IPS-18c (cell line): ENCODE measurements around the gene FHIT.
"Not testable (repeated sequence)": the region's sequence is repeated elsewhere in the genome, so short reads cannot be mapped to it uniquely, and the experiment has no call there.

Experiments used
- H3K4me3 ChIP-seq: 2 replicates; pipeline ENCODE4 v1.7.0; 2013; ENCODE audit warnings: low read depth, mild to moderate bottlenecking, low read length, moderate library complexity; ENCODE audit not compliant: insufficient read depth
- H3K9me3 ChIP-seq: one replicate; pipeline ENCODE4 v1.6.1; 2013; ENCODE audit warnings: mild to moderate bottlenecking, low read length, moderate library complexity; ENCODE audit not compliant: control insufficient read depth, insufficient read depth

The FHIT gene

DNA sequence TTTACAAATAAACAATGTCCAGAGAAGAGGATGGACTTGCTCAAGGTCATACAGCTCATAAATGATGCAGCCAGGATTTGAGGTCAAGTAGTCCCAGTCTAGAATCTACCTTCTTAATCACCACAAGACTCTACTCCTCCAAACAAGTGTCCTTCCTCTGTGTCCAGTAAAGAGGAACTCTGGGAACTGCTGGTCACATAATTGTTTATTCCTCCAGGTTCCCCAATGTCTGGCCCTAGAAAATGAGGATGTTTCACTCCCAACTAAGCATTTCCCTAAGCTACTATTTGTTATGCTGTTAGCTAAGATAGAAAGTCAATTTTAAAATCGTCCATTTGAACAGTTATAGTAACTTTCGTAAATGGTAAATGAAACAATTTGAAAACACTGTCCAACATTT is 192.4 kb downstream of the FHIT start:
- H3K9me3 ChIP-seq = no peaks in the 10 kb centered on the region
- H3K4me3 ChIP-seq = no peak overlapping the region

DNA sequence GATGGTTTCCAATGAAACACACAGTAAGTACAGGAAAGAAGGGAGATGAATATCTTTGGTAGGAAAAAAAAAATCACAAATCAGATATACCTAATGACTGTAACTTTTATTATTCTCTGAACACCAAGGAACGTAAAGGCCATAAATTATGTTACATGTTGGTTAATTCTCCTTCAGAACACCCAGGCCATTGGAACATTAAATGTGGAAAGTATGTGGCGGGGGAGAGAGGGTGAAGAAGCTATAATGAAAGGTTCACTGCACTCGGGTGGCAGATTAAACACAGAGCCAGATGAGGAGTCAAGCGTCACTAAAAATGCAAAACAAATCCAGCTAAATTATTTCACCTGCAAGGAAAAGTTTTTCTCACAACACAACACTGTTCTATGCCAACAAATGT is 193.8 kb downstream of the FHIT start:
- Histone ChIP-seq H3K9me3 (no peaks in the 10 kb centered on the region), H3K4me3 (no peak overlapping the region)

DNA sequence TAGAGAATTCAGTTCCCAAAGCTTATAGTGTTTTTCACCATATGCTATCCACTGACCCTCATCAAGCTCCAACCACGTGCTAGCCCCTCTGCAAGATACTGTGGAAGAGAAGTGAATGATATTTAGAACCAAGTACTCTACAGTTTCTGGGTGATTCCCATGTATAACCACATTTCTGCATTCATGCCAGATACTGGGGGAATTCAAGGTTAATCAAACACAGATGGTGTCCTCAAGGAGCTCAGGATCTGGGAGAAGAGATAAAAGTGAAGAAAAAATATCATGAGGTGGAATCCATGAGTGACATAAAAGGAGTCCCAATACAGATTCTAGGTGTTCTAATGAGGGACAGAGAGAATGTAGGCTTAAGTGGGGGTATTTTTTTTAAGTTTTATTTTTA is 195.8 kb downstream of the FHIT start:
- H3K9me3 ChIP-seq = no peaks in the 10 kb centered on the region
- no peak overlapping the region for H3K4me3 ChIP-seq

DNA sequence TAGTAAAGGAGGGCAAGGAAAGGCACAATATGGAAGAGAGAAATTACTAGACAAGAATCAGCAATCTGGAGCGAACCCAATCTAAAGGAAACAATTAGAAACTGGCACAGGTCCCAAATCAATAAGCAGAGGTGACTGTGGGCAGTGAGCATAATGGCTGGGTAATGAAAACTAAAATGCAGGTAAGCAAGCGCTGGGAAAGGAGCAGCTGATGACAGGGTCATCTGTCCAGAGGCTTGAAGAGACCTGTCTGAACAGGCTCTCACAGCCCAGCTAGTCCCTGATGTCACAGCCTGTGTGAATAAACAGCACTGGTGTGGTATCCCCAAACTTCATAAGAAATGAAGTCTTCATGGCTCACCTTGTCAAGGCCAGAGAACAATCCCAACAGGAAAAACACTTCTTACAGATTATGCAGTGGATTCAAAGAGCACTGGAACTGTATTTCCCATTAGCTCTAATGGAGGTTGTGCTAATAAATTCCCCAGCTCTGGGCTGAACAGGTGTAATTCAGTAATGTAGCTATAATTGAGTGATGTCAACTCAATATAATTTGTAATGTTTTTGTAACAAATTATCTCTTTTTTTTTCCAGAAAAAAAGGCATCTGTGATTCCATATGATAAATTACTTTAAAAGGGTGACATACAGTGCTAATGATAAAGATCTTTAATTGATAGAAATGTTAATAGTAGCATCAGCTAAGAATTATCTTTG is 197.3 kb downstream of the FHIT start:
- Histone ChIP-seq H3K9me3 (no peaks in the 10 kb centered on the region), H3K4me3 (no peak overlapping the region)

DNA sequence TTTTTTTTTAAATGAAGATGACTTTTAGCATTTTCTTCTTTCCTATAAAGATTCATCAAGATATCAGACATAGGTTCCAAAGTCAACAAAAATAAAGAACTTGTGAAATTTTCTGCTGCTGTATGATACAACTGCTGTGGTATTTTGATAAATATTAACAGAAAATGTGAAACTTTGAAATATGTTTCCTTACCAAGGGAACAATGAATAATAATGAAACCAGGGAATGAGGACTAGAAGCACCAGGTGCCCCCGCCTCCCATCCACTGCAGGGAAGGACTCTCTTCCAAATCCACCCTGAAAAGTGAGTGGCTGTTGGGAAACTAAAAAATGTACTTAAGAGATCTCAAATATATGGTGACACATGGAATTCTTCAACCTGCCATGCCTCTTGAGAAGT is 198.4 kb downstream of the FHIT start:
- no peak overlapping the region for H3K4me3 ChIP-seq
- H3K9me3 ChIP-seq = no peaks in the 10 kb centered on the region

DNA sequence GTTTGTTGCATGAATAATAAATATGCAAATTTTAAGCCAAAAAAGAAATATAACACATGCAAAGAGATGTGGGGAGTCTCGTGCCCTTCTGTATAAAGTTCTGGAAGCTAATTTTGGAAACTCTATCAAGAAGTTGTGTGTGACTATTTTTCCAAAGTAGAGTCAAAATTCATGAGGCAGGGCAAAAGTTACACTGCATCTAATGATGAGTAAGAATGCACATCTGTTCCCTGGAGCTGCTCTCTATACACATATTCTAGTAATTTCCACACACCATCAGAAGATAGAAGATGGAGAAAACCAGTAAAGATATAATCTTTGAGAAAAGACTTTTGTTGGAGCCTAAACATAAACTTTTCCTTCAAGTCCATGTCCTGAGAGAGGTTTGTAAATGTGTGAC is 199.6 kb downstream of the FHIT start:
- Histone ChIP-seq H3K4me3 (no peak overlapping the region), H3K9me3 (no peaks in the 10 kb centered on the region)

DNA sequence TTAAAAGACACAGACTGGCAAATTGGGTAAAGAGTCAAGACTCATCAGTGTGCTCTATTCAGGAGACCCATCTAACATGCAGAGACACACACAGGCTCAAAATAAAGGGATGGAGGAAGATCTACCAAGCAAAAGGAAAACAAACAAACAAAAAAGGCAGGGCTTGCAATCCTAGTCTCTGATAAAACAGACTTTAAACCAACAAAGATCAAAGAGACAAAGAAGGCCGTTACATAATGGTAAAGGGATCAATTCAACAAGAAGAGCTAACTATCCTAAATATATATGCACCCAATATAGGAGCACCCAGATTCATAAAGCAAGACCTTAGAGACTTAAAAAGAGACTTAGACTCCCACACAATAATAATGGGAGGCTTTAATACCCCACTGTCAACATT is 206.1 kb downstream of the FHIT start:
- H3K4me3 ChIP-seq, H3K9me3 ChIP-seq: not testable (repeated sequence)

DNA sequence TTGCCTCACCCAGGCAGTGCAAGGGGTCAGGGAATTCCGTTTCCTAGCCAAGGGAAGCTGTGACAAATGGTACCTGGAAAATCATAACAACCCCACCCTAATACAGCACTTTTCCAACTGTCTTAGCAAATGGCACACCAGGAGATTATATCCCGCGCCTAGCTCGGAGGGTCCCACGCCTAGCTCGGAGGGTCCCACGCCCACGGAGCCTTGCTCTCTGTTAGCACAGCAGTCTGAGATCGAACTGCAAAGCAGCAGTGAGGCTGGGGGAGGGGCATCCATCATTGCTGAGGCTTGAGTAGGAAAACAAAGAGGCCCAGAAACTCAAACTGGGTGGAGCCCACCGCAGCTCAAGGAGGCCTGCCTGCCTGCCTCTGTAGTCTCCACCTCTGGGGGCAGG is 208.1 kb downstream of the FHIT start:
- H3K9me3 ChIP-seq = peaks cover 5% of the 10 kb centered on the region
- no peak overlapping the region for H3K4me3 ChIP-seq

DNA sequence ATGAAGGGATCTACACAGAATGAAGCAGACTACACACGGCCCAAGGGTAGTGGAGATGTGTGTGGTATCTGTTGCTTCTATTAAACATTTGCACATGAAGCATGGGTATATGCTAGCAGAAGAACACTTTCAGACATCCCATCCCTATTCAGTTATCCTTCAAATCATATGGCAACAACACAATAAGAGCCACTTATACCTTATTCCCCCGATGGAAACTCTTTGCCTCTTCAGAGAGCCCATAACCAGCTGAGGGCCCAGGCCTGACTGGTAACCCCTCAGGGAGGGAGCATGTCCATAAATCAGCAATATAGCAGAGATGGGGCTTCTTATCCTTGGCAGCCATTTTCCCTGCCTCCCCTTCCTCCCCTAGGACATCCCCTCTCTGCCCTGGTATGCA is 210.6 kb downstream of the FHIT start:
- Histone ChIP-seq H3K9me3 (peaks cover 5% of the 10 kb centered on the region), H3K4me3 (no peak overlapping the region)

DNA sequence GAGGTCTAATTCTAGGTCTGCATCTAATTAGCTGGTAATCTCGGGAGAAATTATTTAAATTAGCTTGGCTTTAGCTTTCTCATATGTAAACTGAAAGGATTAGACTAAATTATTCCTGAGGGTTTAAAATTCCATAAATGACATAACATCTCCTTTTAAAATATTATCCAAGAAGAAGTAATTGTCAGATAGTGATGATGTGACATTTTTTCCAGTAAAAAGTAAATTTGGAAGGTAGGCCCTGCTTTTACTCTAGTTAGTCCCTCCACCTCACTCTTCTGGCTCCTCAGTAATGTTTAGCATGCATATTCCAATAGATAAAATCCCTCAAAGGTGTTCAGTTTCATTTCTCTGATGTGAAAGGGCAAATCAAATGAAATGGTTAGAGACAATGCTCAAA is 215.7 kb downstream of the FHIT start:
- H3K9me3 ChIP-seq = no peaks in the 10 kb centered on the region
- H3K4me3 ChIP-seq = no peak overlapping the region

DNA sequence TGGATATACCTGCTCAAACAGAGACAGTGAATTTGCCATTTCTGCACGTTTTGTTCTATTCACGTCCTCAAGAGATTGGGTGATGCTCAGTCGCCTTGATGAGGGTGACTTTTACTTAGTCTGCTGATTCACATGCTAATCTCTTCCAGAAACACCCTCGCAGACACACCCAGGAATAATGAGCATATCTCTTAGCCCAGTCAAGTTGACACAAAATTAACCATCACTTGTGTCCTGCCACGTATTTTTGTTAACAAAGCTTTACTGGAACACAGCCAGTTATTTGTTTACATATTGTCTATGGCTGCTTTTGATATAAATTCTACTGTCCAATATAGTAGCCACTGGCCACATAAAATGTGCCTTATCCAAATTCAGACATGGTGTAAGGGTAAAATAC is 218.3 kb downstream of the FHIT start:
- Histone ChIP-seq H3K4me3 (no peak overlapping the region), H3K9me3 (no peaks in the 10 kb centered on the region)

DNA sequence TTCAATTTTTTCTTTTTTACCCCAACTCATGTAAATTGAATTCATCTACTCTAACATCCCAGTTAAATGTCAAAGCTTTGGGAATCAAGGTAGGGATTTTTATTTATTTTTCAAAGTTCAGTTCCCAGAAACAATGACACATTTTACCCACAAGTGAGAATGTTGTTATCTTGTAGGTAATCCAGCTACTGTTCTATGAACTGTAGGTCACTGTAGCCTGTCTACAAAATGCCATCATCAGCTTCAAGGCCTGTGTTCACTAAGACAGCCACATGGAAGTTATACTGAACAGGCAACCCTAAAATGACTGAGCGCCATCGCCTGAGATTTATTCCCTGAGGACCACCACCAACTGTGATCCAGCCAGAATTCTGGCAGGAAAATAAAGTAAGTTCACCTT is 219.7 kb downstream of the FHIT start:
- Histone ChIP-seq H3K9me3 (no peaks in the 10 kb centered on the region), H3K4me3 (no peak overlapping the region)

DNA sequence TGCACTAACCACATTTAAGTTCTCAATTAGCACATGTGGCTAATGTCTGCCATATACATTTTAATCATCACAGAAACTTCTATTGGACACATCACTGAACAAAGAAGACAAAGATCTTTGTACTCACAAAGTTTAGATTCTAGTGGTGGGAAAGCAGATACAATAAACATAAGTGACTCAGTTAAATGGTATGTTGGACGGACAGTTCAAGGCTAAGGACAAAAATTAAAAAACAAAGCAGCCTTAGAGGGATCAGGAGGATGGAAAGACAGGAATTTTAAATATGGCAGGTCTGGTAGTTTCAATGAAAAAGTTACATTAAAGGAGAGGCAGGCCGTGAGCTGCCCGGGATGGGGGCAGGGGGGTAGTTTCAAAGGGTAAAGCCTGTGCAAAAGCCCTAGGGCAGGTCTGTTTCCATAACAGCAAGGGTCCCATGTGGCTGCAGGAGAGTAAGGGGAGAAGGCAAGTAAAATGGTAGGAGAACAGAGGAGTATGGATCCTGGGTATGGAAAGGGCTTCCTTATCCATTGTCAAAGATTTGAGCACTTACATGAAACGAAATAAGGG is 220.7 kb downstream of the FHIT start:
- no peak overlapping the region for H3K4me3 ChIP-seq
- H3K9me3 ChIP-seq = no peaks in the 10 kb centered on the region

DNA sequence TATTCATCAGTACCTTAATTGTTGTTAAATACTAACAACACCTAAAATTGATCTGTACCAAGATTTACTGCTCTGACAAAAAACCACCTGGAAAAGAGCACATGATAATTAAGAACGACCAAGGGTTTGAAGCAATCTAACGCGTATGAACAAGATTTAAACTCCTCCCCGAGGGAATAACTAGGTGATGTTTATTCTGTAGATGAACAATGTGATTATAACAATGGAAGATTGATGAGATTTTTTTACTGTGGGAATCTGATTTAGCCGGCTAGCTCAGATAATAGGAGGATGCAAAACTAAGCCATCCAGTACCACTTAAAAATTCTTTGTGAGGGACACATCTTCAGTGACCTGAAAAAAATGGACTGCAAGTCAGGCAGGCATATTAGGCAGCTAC is 222.1 kb downstream of the FHIT start:
- Histone ChIP-seq H3K9me3 (no peaks in the 10 kb centered on the region), H3K4me3 (no peak overlapping the region)

DNA sequence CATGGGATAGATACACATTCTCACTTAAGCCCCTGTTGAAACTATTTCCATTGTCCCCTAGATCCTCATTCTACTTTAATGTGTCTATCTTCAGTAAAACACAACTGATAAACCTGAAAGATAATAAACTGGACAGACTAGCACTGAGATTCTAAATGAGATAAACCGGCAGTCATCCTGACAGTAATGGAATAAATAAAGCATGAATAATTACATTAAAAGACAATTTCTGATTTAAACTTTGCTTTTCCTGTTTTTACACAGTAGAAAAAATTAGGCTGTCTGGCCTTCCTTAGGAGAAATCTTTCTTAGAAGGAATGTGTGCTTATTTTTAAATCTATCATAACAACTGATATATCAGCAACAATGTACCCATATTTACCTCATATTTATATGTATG is 232.4 kb downstream of the FHIT start:
- no peaks in the 10 kb centered on the region for H3K9me3 ChIP-seq

DNA sequence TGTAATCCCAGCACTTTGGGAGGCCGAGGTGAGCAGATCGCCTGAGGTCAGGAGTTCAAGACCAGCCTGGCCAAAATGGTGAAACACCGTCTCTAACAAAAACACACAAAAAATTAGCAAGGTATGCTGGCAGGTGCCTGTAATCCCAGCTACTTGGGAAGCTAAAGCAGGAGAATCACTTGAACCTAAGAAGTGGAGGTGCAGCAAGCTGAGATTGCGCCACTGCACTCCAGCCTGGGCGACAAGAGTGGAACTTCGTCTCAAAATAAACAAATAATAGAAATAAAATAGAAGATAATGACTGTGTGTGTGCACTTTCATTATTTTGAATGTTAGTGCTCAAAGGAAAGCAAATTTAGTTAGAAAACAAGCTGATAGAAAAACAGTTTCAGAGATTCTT is 234.2 kb downstream of the FHIT start:
- not testable (repeated sequence) for H3K4me3 ChIP-seq, H3K9me3 ChIP-seq

More for the DNA sequence above, 232.4 kb downstream of the FHIT start:
- H3K4me3 ChIP-seq = no peak overlapping the region

DNA sequence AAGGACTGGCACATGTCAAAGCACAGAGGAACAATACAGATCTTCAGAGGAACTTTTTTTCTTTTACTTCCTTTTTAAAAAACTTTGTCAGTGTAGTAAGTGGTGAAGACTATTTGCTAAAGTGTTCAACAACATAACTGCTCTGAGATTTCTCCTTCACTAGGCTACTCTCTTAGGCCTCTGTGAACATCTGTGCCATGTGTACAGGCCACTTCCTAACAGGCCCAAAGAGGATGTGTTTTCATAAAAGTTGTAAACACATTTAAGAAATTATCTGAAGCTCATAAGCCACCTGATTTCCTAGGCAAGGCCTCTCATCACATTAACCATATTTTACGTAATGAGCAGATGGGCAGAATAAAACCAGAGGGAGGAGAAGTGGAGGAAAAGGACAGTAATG is 235.4 kb downstream of the FHIT start:
- Histone ChIP-seq H3K4me3 (no peak overlapping the region), H3K9me3 (no peaks in the 10 kb centered on the region)

DNA sequence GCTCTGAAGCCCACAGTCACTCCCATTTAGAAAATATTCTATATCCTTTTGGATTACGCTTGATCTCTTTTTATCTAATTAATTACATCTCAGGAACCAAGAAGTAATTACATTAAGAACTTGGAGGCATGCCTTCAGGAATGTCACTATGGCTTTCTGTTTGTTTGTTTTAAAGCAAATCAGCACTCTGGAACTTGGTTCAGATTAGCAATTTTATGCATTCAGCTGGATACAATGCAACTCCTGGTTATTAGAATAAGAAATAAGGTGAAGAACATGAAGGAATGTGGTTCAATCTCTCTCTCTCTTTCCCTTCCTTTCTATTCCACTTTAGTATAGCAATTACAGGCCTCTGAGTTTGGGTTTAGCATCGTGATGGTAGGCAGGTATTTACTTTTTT is 235.8 kb downstream of the FHIT start:
- Histone ChIP-seq H3K9me3 (no peaks in the 10 kb centered on the region), H3K4me3 (no peak overlapping the region)

DNA sequence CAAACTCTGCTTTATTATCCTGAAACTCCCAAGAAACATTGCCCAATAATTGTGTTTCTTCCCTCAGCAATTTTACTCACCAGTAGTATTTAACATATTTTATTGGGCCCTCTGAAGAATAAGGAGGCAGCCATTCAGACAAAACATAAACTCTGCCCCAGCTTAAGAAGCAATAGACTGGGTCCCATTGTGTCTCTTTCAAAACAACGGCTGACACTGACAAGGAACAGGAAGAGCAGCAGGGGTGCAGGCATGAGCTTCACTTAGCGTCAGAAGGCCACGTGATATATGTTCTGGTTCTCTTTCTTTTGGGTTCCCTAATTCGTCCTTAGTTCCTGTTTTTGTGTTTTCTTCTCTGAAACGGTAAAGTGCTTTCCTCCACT is 242.3 kb downstream of the FHIT start:
- H3K4me3 ChIP-seq = no peak overlapping the region

More for the DNA sequence above, 242.3 kb downstream of the FHIT start:
- H3K9me3 ChIP-seq = no peaks in the 10 kb centered on the region
